Lower leg skin (tissue), 3 donors: Measurements from ENCODE around the gene PLCB1.

Experiments
- POLR2A ChIP-seq, 2 donors: fragments of 450-650 bp; IDR thresholded peaks; one replicate each; pipeline ENCODE4 v1.6.1; 2016 to 2017; ENCODE audit warnings: antibody characterized with exemption in 2 of 2, mild to moderate bottlenecking in 1 of 2, moderate library complexity in 1 of 2
- TF ChIP-seq, protein P1 (sequence below), 3 donors: fragments of 450-650 bp; IDR thresholded peaks; one replicate each; pipeline ENCODE4 v1.5.1; 2016; ENCODE audit warnings: antibody characterized with exemption in 3 of 3, mild to moderate bottlenecking in 3 of 3, moderate library complexity in 2 of 3

DNA sequence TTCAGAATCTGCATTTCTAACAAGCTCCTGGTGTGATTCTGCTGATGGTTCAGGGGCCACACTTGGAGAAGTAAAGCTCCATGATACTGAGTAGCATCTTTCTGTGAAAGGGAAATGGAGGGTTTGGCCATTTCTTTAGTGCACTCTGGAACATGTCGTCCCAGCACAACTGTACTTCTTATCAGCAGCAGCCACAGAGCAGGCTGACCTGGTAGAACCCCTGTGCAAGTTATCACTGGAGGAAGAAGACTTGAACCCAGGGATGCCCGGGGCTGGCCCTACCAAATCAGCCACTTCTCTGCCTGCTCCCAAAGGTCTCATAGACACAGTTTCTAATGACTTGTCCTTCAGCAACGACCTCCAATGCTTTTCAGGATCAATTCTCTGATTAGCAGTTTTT lies 582.1 kb downstream of the PLCB1 start:
- TF ChIP-seq, protein P1, sequence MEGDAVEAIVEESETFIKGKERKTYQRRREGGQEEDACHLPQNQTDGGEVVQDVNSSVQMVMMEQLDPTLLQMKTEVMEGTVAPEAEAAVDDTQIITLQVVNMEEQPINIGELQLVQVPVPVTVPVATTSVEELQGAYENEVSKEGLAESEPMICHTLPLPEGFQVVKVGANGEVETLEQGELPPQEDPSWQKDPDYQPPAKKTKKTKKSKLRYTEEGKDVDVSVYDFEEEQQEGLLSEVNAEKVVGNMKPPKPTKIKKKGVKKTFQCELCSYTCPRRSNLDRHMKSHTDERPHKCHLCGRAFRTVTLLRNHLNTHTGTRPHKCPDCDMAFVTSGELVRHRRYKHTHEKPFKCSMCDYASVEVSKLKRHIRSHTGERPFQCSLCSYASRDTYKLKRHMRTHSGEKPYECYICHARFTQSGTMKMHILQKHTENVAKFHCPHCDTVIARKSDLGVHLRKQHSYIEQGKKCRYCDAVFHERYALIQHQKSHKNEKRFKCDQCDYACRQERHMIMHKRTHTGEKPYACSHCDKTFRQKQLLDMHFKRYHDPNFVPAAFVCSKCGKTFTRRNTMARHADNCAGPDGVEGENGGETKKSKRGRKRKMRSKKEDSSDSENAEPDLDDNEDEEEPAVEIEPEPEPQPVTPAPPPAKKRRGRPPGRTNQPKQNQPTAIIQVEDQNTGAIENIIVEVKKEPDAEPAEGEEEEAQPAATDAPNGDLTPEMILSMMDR (IDR thresholded peaks at IDR 0.05): no peak
- TF ChIP-seq POLR2A (IDR thresholded peaks at IDR 0.05): no peak
